ENCODE results near the gene PXDC1.
"Not testable (repeated sequence)": the region's sequence is repeated elsewhere in the genome, so short reads cannot be mapped to it uniquely, and the experiment has no call there.

Gene PXDC1

DNA sequence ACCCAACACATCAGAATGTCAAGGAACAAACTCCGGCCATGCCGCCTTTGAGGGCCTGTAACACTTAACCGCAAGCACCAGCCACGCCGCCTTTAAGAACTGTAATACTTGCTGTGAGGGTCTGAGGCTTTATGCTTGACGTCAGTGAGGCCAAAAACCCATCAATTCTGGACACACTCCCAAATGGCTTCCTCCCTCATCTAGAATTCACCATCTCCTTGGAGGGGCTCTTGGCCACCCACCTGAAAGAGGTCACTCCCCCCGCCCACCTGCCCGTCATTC, 10.4 kb upstream of the PXDC1 start:
- DNase-seq: no peak

DNA sequence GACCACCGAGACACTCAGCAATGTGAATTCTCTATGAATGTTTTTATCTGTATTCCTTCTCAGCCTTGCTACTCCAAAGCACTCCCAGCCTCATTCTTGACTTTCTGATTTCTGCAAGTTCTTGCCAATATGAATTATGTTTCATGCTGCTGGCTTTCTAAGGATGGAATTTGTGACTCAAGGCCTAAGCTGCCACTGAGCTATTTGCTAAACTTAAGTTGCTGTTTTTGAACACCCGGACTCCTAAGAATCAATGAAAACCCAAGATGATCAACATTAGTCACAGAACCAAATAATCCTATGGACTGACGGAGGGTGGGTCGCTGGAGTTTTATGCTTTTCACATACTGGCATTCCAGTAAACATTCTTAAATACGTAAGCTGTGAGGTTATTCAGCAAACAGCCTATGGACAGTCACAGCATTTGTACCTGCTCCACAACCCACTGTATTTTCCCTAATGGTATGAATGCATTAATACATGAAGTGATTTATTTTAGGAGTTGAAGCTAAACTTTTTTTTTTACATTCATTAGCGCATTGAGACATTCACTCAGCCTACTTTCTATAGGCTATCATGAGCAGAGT, 8.2 kb upstream of the PXDC1 start:
- DNase-seq: peak; percentile 87

DNA sequence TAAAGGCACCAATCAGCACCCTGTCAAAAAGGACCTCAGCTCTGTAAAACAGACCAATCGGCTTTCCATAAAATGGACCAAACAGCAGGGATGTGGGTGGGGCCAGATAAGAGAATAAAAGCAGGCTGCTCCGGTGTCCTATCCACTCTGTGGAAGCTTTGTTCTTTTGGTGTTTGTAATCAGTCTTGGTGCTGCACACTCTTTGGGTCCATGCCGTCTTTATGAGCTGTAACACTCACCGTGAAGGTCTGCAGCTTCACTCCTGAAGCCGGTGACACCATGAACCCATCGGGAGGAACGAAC, 7.3 kb upstream of the PXDC1 start:
- DNase-seq: no peak

DNA sequence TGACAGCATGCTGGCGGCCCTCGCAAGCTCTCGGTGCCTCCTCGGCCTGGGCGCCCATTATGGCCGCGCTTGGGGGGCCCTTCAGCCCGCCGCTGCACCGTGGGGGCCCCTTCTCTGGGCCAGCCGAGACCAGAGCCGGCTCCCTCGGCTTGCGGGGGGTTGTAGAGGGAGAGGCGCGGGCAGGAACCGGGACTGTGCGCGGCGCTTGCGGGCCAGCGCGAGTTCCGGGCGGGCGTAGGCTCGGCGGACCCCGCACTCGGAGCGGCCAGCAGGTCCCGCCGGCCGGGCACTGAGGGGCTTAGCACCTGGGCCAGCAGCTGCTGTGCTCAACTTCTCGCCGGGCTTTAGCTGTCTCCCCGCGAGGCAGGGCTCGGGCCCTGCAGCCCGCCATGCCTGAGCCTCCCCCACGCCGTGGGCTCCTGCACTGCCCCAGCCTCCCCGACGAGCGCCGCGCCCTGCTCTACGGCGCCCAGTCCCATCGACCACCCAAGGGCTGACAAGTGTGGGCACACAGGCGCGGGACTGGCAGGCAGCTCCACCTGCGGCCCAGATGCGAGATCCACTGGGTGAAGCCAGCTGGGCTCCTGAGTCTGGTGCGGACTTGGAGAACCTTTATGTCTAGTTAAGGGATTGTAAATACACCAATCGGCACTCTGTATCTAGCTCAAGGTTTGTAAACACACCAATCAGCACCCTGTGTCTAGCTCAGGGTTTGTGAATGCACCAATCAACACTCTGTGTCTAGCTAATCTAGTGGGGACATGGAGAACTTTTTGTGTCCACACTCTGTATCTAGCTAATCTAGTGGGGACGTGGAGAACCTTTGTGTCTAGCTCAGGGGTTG, 6.7 kb upstream of the PXDC1 start:
- DNase-seq: not testable (repeated sequence)

DNA sequence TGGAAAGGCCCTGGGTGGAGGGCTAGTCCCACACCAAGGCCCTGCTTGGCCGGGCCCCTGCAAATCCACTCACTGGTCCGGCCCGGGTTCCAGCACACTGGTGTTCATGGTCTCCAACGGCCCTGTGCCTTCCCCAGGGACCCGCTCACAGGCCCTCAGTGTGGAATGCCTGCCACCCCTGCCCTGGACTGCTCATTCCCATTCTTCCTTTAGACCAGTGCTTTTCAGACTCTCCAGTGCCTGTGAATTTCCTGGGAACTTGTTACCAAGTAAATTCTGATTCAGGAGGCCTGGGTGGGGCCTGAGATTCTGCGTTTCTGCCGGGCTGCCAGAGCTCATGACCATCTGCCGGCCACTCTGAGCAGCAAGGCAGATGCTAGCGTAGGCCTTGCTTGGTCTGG, 5.7 kb upstream of the PXDC1 start:
- DNase-seq: no peak

DNA sequence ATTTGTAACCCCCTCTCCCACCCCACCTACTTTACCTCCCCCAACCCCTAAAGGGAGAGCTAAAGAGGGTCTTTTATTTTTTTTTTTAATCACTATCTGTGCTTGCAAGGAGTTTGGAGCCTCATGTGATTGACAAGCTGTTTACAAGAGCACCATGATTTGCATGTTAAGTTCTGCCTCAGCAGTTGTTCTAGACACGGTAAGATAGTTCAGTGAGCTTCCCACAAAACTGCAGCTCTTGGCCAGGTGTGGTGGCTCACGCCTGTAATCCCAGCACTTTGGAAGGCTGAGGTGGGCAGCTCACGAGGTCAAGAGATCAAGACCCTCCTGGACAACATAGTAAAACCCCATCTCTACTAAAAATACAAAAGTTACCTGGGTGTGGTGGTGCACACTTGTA, 5.0 kb upstream of the PXDC1 start:
- DNase-seq: no peak

DNA sequence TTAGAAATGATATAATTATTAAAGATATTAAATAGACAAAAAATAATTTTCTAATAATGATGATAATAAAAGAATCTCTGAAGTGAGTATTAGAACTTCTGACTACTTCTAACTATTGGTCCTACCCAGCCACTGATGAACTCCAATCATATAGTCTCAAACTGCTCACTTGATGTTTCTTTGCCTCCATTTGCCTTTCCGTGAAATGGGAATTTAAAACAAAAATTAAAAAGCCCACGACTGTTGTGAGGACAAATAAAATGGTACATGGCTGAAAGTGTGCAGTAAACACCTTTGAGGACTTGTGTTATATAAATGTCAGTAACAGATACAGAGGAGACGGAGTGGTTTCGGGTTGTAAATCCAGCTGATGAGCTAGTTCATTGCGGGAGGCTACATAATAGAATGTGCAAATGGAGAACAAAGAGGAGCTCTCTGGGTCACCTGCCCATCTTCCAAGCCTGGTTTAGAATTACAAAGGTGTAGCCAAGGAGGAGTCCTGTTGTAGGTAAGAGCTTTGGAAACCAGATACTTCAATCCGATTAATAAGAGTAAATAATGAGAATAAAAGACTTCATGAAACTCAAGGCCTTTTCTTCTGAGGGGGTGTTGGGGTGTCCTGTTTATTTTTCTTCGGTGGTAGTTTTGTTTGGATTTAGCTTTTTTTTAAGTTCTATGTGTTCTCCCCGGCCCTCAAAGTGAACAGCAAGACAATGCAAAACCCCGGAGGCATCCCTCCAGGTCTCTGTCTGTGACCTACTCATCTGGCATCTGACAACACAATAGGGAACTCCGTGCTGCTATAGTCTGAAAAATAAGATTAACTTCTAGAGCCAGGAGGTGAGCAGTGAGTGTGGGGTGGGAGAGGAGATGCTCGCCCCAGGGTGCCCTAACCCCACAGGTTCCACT, 4.4 kb upstream of the PXDC1 start:
- DNase-seq: no peak

DNA sequence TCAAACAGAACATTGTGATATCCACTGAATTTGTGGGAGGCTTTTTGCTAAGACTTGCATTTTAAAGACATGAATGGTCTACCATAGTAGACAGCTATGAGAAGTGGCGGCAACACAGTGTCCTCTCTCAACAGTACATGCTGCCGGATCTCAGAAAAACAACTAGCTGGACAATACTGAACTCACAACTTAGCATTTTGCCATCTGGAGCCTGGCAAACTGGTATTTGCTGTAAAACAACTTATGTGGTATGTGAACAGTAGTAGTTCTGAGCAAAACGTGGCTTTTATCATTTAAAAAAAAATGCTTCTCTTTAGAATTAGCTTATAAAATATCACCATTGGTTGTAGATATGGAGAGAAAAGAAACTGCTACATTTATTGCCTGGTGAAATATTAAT, 3.3 kb upstream of the PXDC1 start:
- DNase-seq: no peak

DNA sequence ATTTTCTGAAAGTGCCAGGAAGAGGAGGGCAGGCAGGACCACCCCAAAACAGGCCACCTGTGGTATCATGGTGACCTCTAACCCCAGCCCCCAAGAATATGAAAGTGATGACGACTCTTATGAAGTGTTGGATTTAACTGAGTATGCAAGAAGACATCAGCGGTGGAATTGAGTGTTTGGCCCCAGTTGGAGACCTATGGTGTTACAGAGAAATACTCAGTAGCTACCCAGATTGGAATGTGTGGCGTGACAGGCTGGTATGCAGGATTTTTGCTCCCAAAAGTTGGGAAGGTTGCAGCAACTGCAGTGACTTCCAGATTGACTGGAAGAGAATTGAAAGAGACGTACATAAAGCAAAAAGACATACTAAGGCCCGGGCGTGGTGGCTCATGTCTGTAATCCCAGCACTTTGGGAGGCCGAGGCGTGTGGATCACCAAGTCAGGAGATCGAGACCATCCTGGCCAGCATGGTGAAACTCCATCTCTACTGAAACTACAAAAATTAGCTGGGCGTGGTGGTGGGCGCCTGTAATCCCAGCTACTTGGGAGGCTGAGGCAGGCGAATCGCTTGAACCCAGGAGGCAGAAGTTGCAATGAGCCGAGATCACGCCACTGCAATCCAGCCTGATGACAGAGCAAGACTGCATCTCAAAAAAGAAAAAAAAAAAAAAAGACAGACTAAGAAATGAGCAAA, 2.7 kb upstream of the PXDC1 start:
- not testable (repeated sequence) for DNase-seq

DNA sequence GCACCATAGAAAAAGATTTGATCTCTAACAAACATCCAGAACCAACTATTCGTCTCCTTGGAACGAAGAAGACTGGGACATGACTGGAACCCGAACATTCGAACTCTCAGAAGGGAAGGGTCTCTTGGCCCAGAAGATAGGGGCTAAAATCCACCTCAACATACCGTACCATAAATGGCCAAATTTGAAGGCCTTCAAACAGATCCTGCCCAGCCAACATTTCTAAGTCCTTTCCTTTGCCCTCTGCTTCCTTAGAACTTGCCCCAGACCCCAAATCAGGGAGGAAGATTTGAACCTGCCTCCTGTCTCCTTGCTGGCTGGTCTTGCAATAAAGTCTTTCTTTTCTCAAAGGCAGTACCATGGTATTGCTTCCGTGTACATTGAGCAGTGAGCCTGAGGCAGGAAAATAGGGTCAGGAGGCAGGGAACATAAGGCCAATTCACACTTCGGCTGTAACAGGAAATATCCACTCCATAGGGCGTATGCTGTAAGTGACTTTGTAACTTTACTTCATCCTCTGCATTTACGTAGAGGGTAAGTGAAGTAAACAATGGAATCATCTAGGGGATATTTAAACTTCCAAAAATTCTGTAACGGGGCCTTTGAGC, 1.8 kb upstream of the PXDC1 start:
- no peak for DNase-seq

DNA sequence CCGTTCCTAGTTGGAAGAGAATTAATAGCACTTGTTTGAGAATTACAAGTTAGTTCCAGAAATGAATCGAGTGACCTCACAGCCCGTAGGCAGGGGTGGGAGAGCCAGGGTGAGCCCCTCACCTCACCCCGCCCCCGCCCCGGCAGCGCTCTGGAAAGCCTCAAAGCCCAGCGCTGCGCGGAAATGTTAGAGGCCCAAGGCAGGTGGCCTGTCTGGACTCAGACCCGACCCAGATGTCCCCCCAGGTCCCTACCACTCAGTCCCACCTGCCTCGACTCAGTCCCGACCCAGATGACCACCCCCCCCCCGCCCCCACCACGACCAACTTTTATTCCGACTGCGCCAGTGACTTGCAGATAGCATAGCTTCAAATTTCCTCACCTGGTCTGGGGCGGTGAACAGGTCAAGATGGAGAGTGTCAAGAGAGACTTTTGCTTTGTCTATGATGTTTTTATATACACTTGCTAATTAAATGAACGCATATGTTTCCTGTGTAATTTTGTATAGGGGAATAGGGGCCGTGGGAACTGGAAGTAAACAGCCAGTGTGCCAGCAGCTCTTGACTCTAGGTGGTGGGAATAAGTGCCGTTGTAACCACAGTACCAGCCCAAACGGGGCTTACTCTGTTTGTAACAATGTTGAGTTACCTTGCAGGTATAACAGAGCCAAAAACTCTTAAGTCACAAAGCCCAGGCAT, 1.2 kb upstream of the PXDC1 start:
- no peak for DNase-seq

DNA sequence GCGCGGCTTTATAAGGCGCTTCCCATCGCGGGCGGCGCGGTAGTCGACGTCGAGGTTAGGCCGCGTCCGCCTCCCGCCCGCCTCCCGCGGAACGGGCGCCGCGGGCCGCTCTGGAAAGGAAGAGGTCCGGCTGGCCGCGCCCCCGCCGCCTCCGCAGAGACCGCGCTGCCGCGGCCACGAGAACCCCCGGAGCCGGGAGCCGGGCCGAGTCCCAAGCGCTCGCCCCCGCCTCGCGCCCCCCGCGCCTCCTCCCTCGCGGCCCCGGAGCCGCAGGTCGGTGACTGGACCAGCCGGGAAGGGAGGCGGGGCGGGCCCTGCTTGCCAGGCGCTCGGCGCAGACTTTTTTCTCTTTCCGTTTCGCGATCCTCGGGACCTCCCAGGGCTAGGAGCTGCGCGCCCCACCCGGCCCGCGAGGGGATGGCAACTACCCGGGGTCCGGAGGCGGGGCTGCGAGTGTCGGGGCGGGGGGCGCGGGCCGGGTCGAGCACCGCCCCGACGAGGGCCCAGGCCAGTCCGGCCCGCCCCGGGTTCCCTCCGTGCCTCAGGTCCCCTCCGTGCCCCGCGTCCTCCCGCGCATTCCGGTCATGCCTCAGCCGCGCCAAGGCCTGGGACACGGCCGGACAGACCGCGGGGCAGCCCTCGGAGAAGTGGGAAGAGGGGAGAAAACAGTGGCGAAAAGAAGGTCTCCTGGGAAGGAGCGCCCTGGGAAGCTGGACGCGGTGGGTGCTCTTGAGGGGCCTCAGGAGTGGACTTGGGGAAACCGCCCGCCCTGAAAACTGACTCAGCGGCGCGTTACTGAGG, 417 bp upstream of the PXDC1 start:
- peak; percentile 94 for DNase-seq

DNA sequence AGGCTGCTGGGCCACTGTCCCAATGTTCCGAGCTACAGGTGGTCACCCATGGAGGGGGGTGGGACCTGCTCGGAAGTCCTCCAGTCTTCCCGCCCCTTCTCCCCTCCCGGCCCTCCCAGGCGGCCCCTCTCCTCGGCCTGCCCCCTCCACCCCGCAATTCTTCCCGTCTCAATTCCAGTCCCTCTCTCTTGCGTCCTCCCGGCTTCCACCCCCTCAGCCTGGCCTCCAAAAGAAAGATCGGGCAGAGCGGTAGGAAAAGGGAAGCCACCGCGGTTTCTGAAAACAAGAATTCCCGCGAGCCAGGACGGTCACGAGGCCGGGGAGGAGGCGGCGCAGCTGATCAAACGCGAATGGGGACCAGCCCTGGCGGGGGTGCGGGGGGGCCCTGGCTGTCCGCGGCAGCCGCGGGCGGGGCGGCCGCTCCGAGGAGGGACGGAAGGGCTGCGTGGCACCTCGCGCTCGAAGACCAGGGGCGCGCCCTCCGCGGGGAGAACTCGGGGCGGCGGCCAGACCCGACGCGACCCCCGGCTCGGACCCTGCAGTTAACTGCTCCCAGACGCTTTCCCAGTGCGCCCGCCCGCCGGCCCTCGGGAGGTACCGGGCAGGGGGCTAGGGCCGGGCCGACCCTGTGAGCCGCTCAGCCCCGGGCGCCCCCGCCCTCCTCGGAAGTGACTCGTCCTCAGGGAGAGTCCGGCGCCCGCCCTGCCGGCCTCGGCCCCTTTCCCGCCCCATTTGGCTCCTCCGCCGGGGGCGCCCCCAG, 1.0 kb downstream of the PXDC1 start:
- peak; percentile 82 for DNase-seq

DNA sequence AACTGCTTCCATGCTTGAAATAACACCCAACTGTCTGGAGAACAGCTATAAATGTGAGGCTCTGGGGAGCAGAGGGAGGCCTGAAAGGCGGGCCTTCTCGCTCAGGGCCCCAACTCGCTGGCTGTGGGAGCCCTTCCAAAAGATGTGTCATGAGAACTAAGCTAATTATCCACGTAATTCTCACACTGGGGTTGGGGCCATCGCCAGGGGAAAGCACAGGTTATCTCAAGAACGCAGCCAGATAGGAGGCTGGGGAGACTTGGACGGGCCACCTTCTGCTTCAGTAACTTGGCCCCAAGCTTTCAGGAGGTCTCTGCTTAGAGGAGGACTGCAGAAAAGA, 1.6 kb downstream of the PXDC1 start:
- peak; percentile 84 for DNase-seq

DNA sequence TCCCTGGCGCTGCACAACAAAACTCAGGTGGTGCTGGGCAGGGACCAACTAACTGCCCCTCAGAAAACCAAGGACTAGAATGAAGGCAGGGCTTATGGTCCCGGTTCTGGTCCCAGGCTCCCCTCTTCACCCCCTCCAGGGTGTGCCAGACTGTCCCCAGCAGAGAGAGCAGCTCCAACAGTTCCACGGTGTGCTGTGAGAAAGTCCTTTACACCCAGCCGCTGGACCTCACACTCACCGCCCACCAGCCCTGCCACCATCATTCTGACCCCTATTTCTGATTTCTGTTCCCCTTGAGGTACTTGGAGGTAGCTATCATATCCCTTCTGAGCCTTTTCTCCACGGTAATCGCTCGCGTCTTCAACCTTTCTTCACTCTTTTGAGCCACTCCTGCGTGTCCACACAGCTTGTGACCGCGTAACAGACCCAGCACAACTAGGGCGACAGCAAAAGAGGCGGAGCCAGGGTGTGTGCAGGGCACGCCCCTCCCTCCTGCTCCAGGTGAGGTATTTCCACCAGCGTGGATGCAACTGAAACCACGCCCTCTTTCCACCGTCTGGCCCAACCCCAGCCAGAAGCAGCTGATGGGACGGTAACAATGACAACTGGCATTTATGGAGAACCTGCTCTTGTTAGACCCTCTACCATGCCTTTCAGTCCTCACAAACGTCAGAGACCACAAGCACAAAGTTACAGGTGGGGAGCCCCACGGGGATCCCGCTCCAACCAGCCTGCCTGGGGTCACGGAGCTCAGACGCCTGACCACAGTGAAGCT, 2.3 kb downstream of the PXDC1 start:
- DNase-seq: no peak

DNA sequence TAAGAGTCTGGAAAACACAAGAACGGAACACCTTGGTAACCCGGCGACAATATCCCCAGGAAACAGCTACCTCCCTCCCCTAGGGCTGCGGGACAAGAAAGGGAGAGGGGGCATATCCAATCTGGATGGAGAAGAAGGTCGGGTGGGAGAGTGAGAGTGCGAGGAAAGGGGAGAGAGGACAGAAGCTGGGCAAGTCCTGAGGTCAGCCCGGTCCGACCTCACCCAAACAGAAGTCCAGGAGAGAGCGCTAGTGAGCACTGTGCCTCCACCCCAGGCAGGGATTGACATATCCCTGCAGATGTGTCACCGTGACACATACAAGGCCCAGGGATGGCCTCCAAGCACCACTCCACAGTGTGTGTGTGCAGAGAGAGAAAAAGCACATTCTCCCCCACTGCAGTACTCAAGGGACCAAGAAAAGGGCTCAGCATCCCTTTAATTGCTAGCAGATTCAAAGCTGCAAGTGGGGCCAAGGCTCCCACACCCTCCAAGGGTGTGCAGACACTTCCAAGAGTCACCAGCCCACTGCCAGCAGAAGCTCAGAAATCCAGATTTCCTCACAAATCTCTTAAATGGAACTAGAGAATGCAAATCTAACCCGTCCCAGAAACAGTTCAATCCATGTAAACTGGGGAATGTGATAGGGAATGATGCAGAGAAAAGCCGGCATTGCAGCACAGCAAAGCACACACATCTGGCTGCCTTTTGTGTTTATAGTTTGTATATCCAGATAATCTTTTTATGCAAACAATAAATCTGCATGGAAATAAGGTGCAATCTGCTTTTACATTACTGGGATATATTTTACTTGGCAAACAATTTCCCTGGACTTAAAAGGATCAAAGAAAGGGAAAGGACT, 3.1 kb downstream of the PXDC1 start:
- DNase-seq: peak; percentile 88

DNA sequence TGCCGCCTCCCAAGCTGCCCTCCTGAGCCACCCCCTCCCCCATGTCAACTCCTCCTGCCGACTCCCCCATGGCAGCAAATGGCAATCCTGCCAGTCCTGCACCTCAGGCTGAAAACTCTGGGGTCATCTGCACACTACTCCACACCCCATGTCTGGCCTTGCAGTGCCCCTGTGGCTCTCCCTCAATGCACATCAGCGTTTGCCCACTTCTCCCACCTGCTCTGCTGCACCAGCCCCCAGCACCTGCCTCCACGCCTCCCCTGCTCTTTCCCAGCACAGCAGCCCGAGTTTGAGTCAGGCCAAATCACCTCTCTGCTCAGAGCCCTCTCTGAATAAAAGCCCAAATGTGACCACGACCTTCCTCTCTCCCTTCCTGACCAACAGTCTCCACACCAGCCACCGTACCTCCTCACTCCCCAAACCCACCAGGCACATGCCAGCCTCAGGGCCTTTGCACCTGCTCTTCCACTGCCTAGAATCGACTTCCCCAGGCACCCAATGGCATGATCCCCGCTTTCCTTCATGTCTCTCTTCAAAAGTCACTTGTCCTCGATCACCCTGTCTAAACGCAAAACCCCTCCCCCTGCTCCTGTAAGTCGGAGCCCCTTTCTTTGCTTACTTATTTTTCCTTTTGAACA, 4.3 kb downstream of the PXDC1 start:
- no peak for DNase-seq

DNA sequence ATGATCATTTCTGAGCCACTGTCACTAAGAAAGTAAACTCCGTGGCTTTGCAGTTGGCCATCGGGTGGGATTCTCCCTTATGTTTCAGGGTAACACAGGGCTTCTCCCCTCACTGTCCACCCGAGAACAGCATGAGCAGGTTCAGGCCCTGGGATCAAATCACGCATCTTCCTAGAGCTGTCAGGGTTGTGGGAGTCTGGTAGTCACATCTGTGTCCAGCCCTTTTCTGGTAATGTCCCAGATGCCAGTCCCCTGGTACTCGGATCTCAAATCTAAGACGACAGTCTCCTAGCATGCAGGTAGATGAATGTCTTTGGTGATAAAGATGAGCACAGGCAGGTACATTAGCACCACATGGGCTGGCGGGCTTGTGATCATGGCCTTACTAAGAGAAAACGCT, 4.8 kb downstream of the PXDC1 start:
- DNase-seq: no peak

Measured in EL (cell line).